ENCODE results near the gene VEGFC. TPM values are rescaled to one million over a fixed set of nuclear protein-coding genes. Genes with fewer than 3 reads are reported as not detected.
A peak's percentile ranks its signal among the peaks of the same experiment; 100 is the strongest.

VEGFC gene
- polyA plus RNA-seq, 1 donor (not counting 4 experiments of a cell fraction or from before 2014, with no cell fraction given) = 19.4 TPM

DNA sequence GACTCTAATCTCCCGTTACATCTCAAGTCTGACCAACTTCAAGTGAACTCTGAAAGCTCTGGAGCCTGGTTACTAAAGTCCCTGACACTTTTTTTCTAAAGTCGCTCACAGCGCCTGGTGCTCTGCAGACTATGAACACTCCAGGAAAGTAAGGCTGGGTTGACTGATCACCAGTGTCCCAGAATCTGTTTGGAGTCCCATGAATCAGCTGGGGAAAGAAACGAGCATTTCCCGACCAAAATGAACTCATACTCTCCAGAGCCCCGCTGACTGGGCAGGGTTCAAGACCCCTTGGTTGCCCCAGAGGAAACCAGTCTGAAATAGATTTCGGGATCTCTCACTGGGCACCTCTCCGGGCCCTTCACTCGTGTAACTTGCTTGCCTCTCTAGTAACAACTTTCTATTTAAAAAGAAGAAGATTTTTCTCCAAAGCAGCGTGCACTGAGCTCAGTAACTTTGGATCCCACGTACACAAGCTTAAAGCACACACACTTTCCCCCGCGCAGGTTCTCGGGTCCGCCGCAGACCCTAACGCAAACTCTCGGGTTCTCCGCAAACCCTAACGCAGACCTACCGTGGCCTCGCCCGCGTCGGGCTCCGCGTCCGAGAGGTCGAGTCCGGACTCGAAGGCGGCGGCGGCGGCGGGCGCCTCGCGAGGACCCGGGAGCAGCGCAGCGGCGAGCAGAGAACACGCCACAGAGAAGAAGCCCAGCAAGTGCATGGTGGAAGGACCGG, 964 bp downstream of the VEGFC start:
- Histone ChIP-seq H3K36me3 (ENCODE audit: control insufficient read depth in 2 of 2, extremely low read depth in 1 of 2, insufficient read depth in 2 of 2, low read length in 2 of 2) (no peaks in the 10 kb centered on the region), H2AFZ (ENCODE audit: control insufficient read depth, low read length) (peak overlapping the region; percentile 55), H3K27ac (ENCODE audit: control insufficient read depth, insufficient read depth, low read length) (peak overlapping the region; percentile 67), H3K79me2 (ENCODE audit: control insufficient read depth, insufficient read depth, low read length) (peaks cover 53% of the 10 kb centered on the region), H3K4me1 (ENCODE audit: control insufficient read depth, extremely low read depth, insufficient read depth, low read length) (peaks cover 33% of the 10 kb centered on the region), H3K9me1 (ENCODE audit: control insufficient read depth, extremely low read depth, insufficient read depth, low read length) (no peaks in the 10 kb centered on the region), H3K4me3 (ENCODE audit: control insufficient read depth in 2 of 3, extremely low read depth in 1 of 3, insufficient read depth in 2 of 3, low read depth in 1 of 3, low read length in 3 of 3) (peak overlapping the region; percentile 77 to 83 (median 78)), H3K4me2 (ENCODE audit: control insufficient read depth, extremely low read depth, insufficient read depth, low read depth, low read length) (peak overlapping the region; percentile 88), H3K9me3 (ENCODE audit: control insufficient read depth, low read depth, low read length) (no peaks in the 10 kb centered on the region), H3K27me3 (ENCODE audit: control insufficient read depth, extremely low read depth, insufficient read depth, low read length) (no peaks in the 10 kb centered on the region), H3K9ac (ENCODE audit: control insufficient read depth, extremely low read depth, insufficient read depth, low read length) (peak overlapping the region; percentile 81), H4K20me1 (ENCODE audit: control insufficient read depth, extremely low read depth, insufficient read depth, low read length) (no peaks in the 10 kb centered on the region)
- DNase-seq (ENCODE audit: low read depth, low spot score) = no peak
- TF ChIP-seq EZH2 (IDR thresholded peaks at IDR 0.05; ENCODE audit: low read length) = no peak
- TF ChIP-seq, protein P1, sequence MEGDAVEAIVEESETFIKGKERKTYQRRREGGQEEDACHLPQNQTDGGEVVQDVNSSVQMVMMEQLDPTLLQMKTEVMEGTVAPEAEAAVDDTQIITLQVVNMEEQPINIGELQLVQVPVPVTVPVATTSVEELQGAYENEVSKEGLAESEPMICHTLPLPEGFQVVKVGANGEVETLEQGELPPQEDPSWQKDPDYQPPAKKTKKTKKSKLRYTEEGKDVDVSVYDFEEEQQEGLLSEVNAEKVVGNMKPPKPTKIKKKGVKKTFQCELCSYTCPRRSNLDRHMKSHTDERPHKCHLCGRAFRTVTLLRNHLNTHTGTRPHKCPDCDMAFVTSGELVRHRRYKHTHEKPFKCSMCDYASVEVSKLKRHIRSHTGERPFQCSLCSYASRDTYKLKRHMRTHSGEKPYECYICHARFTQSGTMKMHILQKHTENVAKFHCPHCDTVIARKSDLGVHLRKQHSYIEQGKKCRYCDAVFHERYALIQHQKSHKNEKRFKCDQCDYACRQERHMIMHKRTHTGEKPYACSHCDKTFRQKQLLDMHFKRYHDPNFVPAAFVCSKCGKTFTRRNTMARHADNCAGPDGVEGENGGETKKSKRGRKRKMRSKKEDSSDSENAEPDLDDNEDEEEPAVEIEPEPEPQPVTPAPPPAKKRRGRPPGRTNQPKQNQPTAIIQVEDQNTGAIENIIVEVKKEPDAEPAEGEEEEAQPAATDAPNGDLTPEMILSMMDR (optimal IDR thresholded peaks at IDR 0.05 in 1 of 3, IDR thresholded peaks at IDR 0.05 in 1 of 3, conservative IDR thresholded peaks at IDR 0.05 in 1 of 3; ENCODE audit: extremely low read depth in 1 of 3, insufficient read depth in 2 of 3, low read length in 3 of 3) = no peak
- dilution Hi-C loops (cut with MboI; ENCODE audit: extremely low pct_ligation_motif_present, low sequenced_read_pairs) = no loop called here
- FAIRE-seq = peak; percentile 79

DNA sequence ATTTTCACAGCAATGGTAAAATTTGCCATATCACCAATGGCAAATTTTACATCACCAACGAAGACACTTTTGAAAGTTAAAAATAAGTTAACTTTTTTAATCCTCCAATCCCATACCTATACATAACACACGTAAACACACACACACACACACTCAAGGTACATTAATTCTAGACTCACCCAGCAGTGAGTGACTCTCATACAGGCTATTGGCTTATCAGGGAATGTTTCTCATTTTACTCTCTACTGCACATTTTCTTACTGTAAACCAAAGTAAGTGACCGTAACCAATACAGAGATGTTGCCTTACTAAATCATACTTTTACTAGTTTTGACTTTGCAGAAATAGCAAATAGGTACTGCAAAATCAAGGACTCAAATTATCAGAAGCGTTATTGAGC, 2.3 kb downstream of the VEGFC start:
- H2AFZ ChIP-seq (ENCODE audit: control insufficient read depth, low read length) = no peak overlapping the region
- peak overlapping the region; percentile 77 to 83 (median 78) for H3K4me3 ChIP-seq (ENCODE audit: control insufficient read depth in 2 of 3, extremely low read depth in 1 of 3, insufficient read depth in 2 of 3, low read depth in 1 of 3, low read length in 3 of 3)
- no peak for DNase-seq (ENCODE audit: low read depth, low spot score)
- peaks cover 66% of the 10 kb centered on the region for H3K79me2 ChIP-seq (ENCODE audit: control insufficient read depth, insufficient read depth, low read length)
- H3K27ac ChIP-seq (ENCODE audit: control insufficient read depth, insufficient read depth, low read length) = peak overlapping the region; percentile 67
- H3K9ac ChIP-seq (ENCODE audit: control insufficient read depth, extremely low read depth, insufficient read depth, low read length) = peak overlapping the region; percentile 81
- dilution Hi-C loops (cut with MboI; ENCODE audit: extremely low pct_ligation_motif_present, low sequenced_read_pairs) = no loop called here
- FAIRE-seq = no peak
- no peaks in the 10 kb centered on the region for H3K9me3 ChIP-seq (ENCODE audit: control insufficient read depth, low read depth, low read length)
- H3K4me2 ChIP-seq (ENCODE audit: control insufficient read depth, extremely low read depth, insufficient read depth, low read depth, low read length) = peak overlapping the region; percentile 88
- peaks cover 40% of the 10 kb centered on the region for H3K4me1 ChIP-seq (ENCODE audit: control insufficient read depth, extremely low read depth, insufficient read depth, low read length)
- no peaks in the 10 kb centered on the region for H3K9me1 ChIP-seq (ENCODE audit: control insufficient read depth, extremely low read depth, insufficient read depth, low read length)
- H3K36me3 ChIP-seq (ENCODE audit: control insufficient read depth in 2 of 2, extremely low read depth in 1 of 2, insufficient read depth in 2 of 2, low read length in 2 of 2) = no peaks in the 10 kb centered on the region
- no peaks in the 10 kb centered on the region for H3K27me3 ChIP-seq (ENCODE audit: control insufficient read depth, extremely low read depth, insufficient read depth, low read length)
- H4K20me1 ChIP-seq (ENCODE audit: control insufficient read depth, extremely low read depth, insufficient read depth, low read length) = no peaks in the 10 kb centered on the region
- TF ChIP-seq, protein P1 (optimal IDR thresholded peaks at IDR 0.05 in 1 of 3, IDR thresholded peaks at IDR 0.05 in 1 of 3, conservative IDR thresholded peaks at IDR 0.05 in 1 of 3; ENCODE audit: extremely low read depth in 1 of 3, insufficient read depth in 2 of 3, low read length in 3 of 3) = no peak
- TF ChIP-seq EZH2 (IDR thresholded peaks at IDR 0.05; ENCODE audit: low read length) = no peak

Data from keratinocyte (primary cell).